SW480 (cell line): ENCODE measurements around the gene SLC1A1.

Experiments
- DNase-seq: peaks from one replicate; pipeline ENCODE4 v3.0.0-alpha.2; 2016; ENCODE audit warnings: low spot score

Gene SLC1A1

DNA sequence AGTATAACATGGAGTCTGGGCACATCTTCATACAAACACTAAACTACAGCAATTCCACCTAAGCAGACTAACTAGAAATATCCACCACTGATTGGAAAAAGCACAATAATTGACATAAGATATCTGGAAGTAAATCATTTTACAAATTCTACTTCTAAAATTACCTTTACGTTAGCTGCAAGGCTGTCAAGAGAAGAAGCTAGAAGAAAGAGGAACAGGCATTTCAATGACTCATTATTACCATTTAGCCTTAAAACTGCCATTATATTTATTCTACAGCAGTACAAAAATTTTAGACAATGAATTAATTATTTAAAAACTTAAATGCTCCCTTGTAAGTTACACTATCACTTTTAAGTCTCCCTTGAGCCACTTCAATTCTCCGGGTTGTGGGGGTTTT lies 128.4 kb downstream of the SLC1A1 start:
- DNase-seq = no peak

DNA sequence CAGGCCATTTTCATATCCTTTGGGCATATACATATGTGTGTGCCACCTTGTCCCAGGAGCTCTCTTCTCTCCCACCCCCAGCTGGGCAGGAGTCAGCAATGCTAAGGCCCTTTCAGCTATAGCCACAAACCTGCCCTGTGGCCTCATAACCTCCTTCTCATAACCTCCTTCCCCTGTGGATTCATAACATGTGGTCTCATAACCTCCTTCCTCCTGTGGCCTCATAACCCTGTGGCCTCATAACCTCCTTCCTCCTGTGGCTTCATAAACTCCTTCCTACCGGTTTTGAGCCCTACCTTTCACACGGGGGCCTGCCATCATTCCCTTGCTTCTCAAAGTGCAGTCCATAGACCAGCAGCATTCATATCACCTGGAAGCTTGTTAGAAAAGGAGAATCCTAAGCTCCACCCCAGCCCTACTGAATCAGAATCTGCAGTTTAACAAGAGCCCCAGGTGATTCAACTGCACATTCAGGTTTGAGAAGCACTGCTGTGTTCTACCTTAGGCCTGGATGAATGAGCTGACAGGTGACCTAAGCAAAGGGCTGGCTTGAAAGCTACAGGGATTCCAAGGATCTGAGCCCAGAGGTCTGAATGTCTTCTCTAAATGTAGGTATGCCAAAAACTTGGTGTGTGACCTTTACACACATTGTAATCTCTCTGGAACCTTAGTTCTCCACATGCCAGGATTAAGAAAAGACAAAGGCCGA lies 129.9 kb downstream of the SLC1A1 start:
- DNase-seq = no peak

DNA sequence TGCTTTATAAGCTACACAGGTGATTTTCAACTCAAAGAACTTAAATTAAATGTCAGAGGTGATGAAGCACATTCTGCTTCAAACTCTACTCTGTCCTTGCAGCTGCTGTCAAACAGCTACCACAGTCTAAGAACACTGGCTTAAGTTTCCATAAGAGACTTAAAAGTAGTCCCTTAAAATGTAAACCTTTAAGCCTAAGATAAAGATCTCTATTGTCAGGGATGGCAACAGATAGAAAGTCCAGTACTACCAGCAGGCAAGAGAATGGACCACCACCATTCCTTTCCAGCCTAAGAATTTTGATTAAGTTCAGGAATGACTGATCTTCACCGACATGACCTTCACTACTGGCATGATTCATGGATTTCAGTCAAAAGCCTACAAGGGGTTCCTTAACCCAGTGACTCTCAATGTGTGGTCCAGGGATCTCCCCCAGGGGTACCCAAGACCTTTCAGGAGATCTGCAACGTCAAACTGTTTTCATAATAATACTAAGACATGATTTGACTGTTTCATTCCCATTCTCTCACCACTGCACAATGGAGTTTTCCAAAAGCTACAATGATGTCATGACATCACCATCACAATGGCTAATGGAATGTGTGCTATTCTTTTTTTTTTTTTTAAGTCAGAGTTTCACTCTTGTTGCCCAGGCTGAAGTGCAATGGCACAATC lies 130.8 kb downstream of the SLC1A1 start:
- no peak for DNase-seq

DNA sequence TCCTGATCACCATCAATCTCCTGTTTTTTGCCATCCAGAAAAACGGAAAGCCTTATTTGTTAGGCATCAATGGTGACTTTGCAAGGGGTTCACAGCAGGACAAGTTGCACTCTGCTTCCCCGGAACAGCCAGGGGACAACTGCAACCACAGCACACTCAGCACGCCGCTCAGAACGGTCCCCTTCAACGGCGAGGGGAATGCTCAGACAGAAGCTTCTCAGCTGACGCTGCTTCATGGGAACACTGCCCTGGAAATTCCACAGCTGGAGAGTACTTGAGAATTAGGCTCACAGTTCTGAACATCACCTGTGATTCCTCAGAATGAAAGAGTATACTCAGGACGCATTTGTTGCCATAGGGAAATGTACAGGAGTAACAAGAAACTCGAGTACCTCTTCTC lies 131.7 kb downstream of the SLC1A1 start:
- no peak for DNase-seq

DNA sequence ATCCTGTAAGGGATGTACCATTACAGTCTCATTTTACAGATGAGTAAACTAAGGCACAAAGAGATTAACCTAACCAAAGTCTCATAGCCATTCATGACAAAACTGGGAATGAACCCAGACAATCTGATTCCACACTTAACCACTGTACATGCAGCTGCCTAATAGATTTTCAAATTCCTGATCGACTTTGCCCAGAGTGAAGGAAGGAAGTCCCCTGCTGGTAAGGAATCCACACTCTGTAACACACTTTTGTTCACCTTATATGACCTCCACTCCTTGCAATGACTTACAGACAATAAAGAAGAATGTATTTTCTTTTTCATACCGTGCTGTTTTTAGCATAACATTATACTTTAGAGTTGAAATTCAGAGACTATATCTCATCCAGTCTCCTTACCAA lies 140.6 kb downstream of the SLC1A1 start:
- no peak for DNase-seq
